Ectodermal cell (in vitro differentiated cells): ENCODE measurements around the gene MORC4.

Experiments used
- H3K27ac ChIP-seq: 2 replicates; pipeline ENCODE4 v1.7.0; 2013; ENCODE audit warnings: mild to moderate bottlenecking, low read depth, low read length; ENCODE audit not compliant: insufficient read depth, poor library complexity, severe bottlenecking
- H3K27me3 ChIP-seq: 2 replicates; pipeline ENCODE4 v1.7.0; 2013; ENCODE audit warnings: mild to moderate bottlenecking, low read length; ENCODE audit not compliant: insufficient read depth, control insufficient read depth, poor library complexity, severe bottlenecking
- H3K36me3 ChIP-seq: one replicate; pipeline ENCODE4 v1.7.0; 2013; ENCODE audit warnings: low read length; ENCODE audit not compliant: control insufficient read depth, insufficient read depth
- H3K4me1 ChIP-seq: one replicate; pipeline ENCODE4 v1.7.0; 2013; ENCODE audit warnings: low read length; ENCODE audit not compliant: control insufficient read depth, insufficient read depth
- H3K4me3 ChIP-seq: 2 replicates; pipeline ENCODE4 v1.7.0; 2013; ENCODE audit warnings: low read depth, low read length, control low read depth; ENCODE audit not compliant: insufficient read depth
- H3K9me3 ChIP-seq: 2 replicates; pipeline ENCODE4 v1.7.0; 2013; ENCODE audit warnings: mild to moderate bottlenecking, low read length, moderate library complexity; ENCODE audit not compliant: control insufficient read depth
- WGBS, 2 experiments: methylation state at CpG; one replicate each; pipeline ENCODE4 v1.1.7; 2013; ENCODE audit warnings: missing lambda C conversion rate in 2 of 2; 5-methylcytosine and 5-hydroxymethylcytosine counted together

Gene MORC4

GRCh38 chrX:106899841-106900240, 100.2 kb downstream of the MORC4 start:
- Histone ChIP-seq H3K4me3 (no peak overlapping the region), H3K9me3 (no peaks in the 10 kb centered on the region), H3K4me1 (no peaks in the 10 kb centered on the region), H3K36me3 (no peaks in the 10 kb centered on the region), H3K27ac (no peak overlapping the region), H3K27me3 (no peaks in the 10 kb centered on the region)
- WGBS, 2 experiments, result 86 to 88% methylated on average over 1 of the region's 1 CpG

GRCh38 chrX:106899276-106899675, 100.7 kb downstream of the MORC4 start:
- H3K27me3 ChIP-seq, result no peaks in the 10 kb centered on the region
- no peak overlapping the region for H3K4me3 ChIP-seq
- no peak overlapping the region for H3K27ac ChIP-seq
- 51 to 52% methylated on average over 2 of the region's 2 CpGs for WGBS, 2 experiments
- H3K4me1 ChIP-seq, result no peaks in the 10 kb centered on the region
- no peaks in the 10 kb centered on the region for H3K36me3 ChIP-seq
- H3K9me3 ChIP-seq, result no peaks in the 10 kb centered on the region

GRCh38 chrX:106898462-106898861, 101.5 kb downstream of the MORC4 start:
- no peak overlapping the region for H3K4me3 ChIP-seq
- no peaks in the 10 kb centered on the region for H3K27me3 ChIP-seq
- H3K9me3 ChIP-seq, result no peaks in the 10 kb centered on the region
- no peaks in the 10 kb centered on the region for H3K36me3 ChIP-seq
- no peak overlapping the region for H3K27ac ChIP-seq
- H3K4me1 ChIP-seq, result no peaks in the 10 kb centered on the region
- 36% methylated on average over 1 of the region's 1 CpG; no CpG with 5 or more reads in 1 of the 2 experiments for WGBS, 2 experiments

GRCh38 chrX:106897259-106897658, 102.8 kb downstream of the MORC4 start:
- Histone ChIP-seq H3K4me1 (no peaks in the 10 kb centered on the region), H3K27ac (no peak overlapping the region)
- WGBS, 2 experiments, result 88 to 89% methylated on average over 5 to 6 of the region's 6 CpGs

GRCh38 chrX:106894978-106895452, 105.0 kb downstream of the MORC4 start:
- WGBS, 2 experiments, result 81 to 83% methylated on average over 3 of the region's 3 CpGs
- H3K27ac ChIP-seq, result no peak overlapping the region

More at GRCh38 chrX:106897259-106897658, 102.8 kb downstream of the MORC4 start:
- Histone ChIP-seq H3K4me3 (no peak overlapping the region), H3K27me3 (no peaks in the 10 kb centered on the region), H3K36me3 (no peaks in the 10 kb centered on the region), H3K9me3 (no peaks in the 10 kb centered on the region)

GRCh38 chrX:106894392-106894909, 105.6 kb downstream of the MORC4 start:
- WGBS, 2 experiments, result 11 to 18% methylated on average over 5 to 6 of the region's 6 CpGs
- Histone ChIP-seq H3K27ac (no peak overlapping the region), H3K27me3 (no peaks in the 10 kb centered on the region), H3K4me3 (no peak overlapping the region), H3K4me1 (no peaks in the 10 kb centered on the region), H3K36me3 (no peaks in the 10 kb centered on the region), H3K9me3 (no peaks in the 10 kb centered on the region)

More at GRCh38 chrX:106894978-106895452, 105.0 kb downstream of the MORC4 start:
- Histone ChIP-seq H3K27me3 (no peaks in the 10 kb centered on the region), H3K4me1 (no peaks in the 10 kb centered on the region), H3K9me3 (no peaks in the 10 kb centered on the region), H3K4me3 (no peak overlapping the region), H3K36me3 (no peaks in the 10 kb centered on the region)

- Histone ChIP-seq H3K9me3 (no peaks in the 10 kb centered on the region), H3K4me3 (no peak overlapping the region), H3K27me3 (no peaks in the 10 kb centered on the region), H3K27ac (no peak overlapping the region), H3K4me1 (no peaks in the 10 kb centered on the region), H3K36me3 (no peaks in the 10 kb centered on the region)
- 89 to 93% methylated on average over 7 of the region's 7 CpGs for WGBS, 2 experiments
Measured at GRCh38 chrX:106891762-106892460, 108.1 kb downstream of the MORC4 start.
